HG03469 (cell line): ENCODE results near the gene PARS2.

Source experiments
- ATAC-seq: cut with Tn5 transposase; IDR thresholded peaks from one replicate; pipeline ENCODE4 v1.9.1; 2021; ENCODE audit warnings: mild to moderate bottlenecking, moderate library complexity, moderate number of reproducible peaks; ENCODE audit not compliant: unreplicated experiment

Gene PARS2

GRCh38 chr1:54764133-54764921, at the start of gene PARS2:
PARS2 (minus strand) TSS chr1:54764523; CDS start chr1:54759161, 5,362 bp downstream.
- peak; percentile 92 for ATAC-seq

- ATAC-seq: no peak
Observed at GRCh38 chr1:54814126-54814498, 49.8 kb upstream of the PARS2 start.

DNA sequence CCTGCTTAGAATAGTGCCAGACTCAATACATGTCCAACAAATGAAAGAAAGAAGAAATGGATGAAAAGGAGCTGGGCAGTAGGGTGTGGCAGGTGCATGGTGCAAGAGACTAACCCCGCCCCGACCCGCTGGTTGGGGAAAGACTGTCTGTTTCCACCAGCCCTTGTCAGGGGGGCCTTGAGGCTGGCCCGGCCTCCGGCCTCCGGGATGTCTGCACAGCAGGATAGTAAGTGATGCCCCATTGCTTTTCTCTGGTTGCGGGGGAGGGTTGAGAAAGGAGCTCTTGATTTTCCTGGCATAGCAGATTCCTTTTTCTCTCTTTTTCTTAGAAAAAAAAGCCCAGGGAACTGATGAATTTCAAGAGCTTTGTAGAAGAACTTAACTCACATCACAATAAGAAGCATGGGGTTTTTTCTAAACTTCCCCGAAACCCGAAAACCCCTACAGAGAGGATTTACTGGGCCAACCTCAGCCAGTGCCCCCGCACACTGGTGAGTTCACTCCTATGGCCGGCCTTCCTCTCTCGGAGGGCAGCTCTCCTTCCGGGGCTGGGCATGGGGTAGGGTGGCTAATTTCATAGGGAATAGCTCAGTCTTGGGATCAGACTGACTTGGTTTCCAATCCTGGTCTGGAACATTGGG, 49.3 kb upstream of the PARS2 start:
- no peak for ATAC-seq

DNA sequence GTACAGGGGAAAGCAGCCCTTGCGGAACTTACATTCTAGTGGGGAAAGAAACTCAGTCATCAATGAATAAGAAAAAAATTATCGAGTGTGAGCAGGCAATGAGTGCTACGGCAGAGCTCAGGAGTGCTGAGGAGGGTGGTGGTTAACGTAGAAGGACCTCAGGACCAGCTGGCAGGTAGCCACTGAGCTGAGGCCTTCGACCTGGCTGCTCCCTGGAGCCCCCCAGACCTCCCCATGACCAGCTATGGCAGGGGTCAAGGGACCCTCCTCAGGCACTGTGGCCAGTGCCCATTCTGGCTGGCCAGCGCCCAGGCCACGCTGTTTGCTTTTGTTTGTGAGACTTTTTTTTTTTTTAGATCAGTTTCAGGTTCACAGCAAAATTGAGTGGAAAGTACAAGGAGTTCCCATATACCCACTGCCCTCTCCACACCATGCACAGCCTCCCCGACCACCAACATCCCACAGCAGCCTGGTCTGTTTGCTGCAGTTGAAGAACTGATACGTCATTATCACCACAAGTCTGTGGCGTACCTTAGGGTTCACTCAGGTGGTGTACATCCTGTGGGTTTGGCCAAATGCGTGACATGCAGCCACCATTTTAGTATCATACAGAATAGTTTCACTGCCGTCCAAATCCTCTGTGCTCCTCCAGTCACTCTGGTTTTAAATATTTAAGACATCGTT, 48.6 kb upstream of the PARS2 start:
- ATAC-seq: no peak

DNA sequence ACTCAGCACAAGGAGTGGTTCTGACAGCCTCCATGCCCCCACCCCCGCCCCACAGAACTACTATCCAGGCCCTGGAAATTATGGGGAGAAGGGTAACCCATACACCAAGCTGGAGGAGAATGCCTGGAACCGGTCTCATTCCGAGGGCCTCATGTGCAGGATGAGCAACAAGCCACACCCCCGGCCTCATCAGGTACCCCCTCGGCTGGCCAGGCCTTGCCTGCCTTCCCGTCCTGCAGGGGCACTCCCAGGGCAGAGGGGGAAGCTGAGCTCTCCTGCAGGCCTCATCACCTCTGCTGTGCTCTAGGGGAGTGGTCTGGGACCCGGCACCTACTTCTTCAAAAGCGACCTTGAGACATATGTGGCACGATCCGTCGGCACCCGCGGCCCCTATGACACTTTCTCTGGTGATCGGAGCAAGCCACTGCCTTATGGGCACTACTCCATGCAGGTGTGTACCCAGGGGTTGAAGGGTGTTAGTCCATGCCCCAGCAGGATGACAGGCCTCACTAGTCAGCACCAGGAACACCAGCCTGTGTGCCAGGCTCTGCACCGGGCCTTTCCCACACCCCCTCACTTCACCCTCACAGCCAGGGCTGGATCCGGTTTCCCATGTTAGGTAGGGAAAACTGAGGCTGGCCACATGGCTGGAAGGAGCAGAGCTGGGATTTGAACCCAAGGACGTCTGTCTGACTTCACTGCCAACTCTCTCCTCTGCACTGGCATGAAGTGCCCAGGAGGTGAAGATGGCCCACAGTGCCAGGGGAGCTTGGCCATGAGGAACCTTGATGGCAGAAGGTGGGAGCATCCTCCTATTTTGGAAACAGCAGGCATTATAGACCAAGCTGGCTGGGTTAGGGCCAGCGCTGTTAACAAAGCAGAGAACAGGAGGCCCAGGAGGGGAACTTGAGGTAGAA, 47.7 kb upstream of the PARS2 start:
- no peak for ATAC-seq

GRCh38 chr1:54811066-54811465, 46.7 kb upstream of the PARS2 start:
- ATAC-seq: no peak

- ATAC-seq: peak; percentile 49
Observed at GRCh38 chr1:54810153-54810942, 46.0 kb upstream of the PARS2 start.

- ATAC-seq: no peak
Observed at GRCh38 chr1:54809496-54810074, 45.3 kb upstream of the PARS2 start.

GRCh38 chr1:54808443-54809207, 44.3 kb upstream of the PARS2 start:
- no peak for ATAC-seq

DNA sequence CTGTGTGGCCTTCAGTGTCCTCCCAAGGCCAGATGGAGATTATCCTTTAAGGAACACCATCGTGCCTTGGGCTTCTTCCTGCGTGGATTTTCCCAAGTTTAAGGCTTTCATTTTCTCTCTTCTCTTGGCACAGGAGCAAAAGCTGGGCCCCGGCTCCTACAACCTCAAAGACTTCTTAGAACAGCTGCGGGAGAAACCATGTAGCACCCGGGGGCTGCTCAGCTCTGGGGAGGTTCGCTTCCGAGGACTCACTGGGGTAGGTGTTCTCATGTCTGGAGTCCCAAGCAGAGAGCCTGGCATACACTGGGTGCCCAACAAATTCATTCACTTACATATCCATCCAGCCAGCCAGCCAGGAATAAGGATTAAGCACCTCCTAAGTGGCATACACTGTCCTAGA, 43.4 kb upstream of the PARS2 start:
- ATAC-seq: no peak

DNA sequence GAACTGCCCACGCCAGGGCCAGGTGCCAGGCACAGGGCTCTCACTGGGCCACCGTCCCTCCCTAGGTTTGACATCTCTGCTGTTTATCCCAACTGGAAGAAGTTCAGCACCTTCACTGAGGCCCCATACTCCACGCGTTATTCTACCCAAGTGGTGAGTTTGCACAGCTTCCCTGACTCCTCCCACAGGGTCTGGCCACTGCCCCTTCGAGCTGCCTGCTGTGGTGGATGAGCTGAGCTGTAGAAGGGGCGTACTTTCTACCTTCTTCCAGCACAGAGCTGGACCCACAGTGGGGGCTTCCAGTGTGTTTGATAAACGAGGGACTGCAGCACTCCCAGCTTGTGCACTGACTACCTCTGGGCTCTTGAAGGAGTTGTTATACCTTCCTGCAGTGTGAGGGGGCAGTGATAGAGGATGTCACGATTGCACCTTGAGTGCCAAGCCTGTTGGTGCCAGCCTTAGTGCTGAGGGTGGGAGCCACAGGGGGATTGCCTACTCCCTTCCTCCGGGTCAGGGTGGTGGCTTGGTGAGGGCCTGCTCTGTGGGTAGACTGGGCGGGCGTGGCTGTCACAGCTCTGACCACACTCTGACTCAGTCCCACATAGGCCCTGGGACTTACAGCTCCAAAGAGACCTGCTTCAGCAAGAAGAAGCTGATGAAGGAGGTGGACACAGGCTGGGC, 42.7 kb upstream of the PARS2 start:
- no peak for ATAC-seq

DNA sequence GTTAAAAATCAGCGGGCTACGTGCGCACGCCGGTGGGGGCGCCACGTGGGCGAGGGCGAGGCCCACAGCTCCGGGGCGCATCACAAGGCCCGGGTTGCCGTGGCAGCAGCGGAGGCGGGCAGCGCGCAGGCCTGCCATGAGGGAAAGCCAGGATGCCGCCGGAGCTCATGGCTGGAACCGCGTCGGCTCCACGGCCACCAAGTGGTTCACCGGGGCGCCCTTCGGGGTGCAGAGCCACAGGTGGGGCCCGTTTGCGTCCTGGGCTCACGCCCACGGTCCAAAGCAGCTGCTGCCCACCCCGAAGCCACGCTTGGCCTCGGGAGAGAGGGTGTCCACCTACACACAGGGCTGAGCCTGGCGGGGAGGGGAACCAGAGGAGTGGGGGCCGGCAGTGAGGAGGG, 41.7 kb upstream of the PARS2 start:
- ATAC-seq: no peak

GRCh38 chr1:54805466-54805865, 41.1 kb upstream of the PARS2 start:
- ATAC-seq: no peak

DNA sequence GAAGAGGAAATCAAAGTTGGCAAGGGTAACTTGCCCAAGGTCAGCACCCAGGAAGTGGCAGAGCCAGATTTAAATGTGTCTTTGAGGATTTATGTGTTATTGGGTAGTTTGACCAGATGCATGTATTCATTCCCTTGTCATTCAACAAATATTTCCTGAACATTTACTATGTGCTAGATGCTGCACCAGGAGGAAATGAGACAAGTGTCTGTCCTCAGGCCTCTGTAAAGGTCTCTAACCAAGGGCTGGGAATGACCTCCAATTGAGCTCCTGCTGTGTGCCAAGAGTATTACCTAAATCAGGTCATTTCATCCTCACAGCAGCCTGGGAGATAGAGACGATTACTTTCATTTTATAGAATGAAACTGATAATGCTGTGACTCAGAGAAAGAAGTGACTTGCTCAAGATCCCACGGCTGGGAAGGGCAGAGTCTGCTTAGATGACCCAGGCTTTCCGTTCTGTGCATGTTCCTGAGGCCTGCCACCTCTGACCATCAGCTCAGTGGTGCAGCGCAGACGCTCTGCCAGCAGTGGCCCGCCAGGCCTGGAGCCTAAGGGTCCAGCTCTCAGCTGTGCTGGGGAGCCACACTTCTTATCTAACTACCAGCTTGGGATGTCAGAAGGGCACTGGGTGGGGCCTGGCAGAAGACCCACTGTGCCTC, 40.3 kb upstream of the PARS2 start:
- no peak for ATAC-seq

DNA sequence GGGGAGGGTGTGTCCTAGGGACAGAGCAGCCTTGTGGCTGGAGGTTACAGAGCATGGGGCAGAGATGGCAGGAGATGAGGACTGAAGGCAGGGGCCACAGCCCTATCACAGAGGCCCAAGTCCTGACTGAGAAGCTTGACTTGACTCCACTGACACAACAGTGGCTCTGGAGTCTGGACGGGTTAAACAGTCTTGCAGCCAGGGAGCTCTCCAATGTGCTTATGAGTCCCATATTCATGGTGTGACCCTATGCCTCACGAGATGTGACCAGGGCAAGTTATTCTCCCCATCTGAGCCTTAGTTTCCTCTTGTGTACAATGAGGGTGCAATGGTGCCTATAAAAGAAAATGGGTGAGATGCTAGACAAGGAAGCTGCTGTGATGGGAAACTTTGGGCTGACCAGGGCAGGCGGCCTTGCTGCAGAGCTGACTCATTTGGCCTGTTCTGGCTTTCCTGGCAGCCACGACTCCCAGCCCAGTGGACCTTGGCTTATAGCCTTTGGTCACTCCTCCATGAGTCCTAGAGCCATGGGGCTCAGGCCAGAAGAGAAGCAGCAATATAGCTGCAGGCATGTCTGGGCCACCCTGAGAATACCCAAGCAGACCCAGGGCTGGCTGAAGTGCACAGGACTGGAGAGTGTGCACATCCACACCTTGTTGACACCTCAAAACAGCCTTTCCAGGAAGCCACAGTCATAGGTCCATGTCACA, 39.6 kb upstream of the PARS2 start:
- ATAC-seq: no peak

GRCh38 chr1:54800899-54801759, 36.8 kb upstream of the PARS2 start, which contains the start of gene TTC22:
TTC22 (minus strand) TSS chr1:54801323; CDS start chr1:54801163, 160 bp downstream.
- peak; percentile 57 for ATAC-seq
